Panc1 (cell line): ENCODE measurements around the gene EDDM3A. TPM values are rescaled to one million over a fixed set of nuclear protein-coding genes. Genes with fewer than 3 reads are reported as not detected.
"Not testable (repeated sequence)": the region's sequence is repeated elsewhere in the genome, so short reads cannot be mapped to it uniquely, and the experiment has no call there.

Source experiments
- ATAC-seq: fragments of 200-7000 bp; cut with Tn5 transposase; 2 replicates; pipeline ENCODE4 v1.9.1; 2020; ENCODE audit warnings: mild to moderate bottlenecking, moderate library complexity
- BruUV-seq: library from RNA; stranded (reverse); fragments of 400-500 nt; replicated peaks from 2 replicates; lab custom pipeline; 2021; lab: Mats Ljungman, UMichigan
- CTCF ChIA-PET: fragments of 300-600 bp; sonication (Branson Sonifier 250); formaldehyde crosslinking; loops from one replicate; lab custom pipeline; 2022; ENCODE audit warnings: antibody characterized with exemption; lab: Charles Lee
- POLR2A ChIA-PET: fragments of 300-600 bp; sonication (Branson Sonifier 250); formaldehyde crosslinking; loops from one replicate; lab custom pipeline; 2022; ENCODE audit warnings: antibody characterized with exemption; lab: Charles Lee
- DNase-seq: peaks from one replicate; pipeline ENCODE4 v3.0.0-alpha.2; 2010; ENCODE audit warnings: low read depth, low spot score
- H3K27ac ChIP-seq: 2 replicates; pipeline ENCODE4 v1.5.1; 2011; ENCODE audit warnings: mild to moderate bottlenecking, low read length, inconsistent platforms
- H3K27me3 ChIP-seq: fragments of 200-500 bp; sonication (Bioruptor generic); 2 replicates; pipeline ENCODE4 v1.6.0; 2014; ENCODE audit warnings: low read length, inconsistent platforms; ENCODE audit not compliant: control insufficient read depth, insufficient read depth
- H3K36me3 ChIP-seq: fragments of 200-500 bp; sonication (Bioruptor generic); 2 replicates; pipeline ENCODE4 v1.5.1; 2014; ENCODE audit warnings: inconsistent platforms, mild to moderate bottlenecking, low read length, moderate library complexity; ENCODE audit not compliant: control insufficient read depth, insufficient read depth
- H3K4me1 ChIP-seq: 2 replicates; pipeline ENCODE4 v1.5.1; 2011; ENCODE audit warnings: inconsistent platforms, mild to moderate bottlenecking, low read length, moderate library complexity; ENCODE audit not compliant: control insufficient read depth, insufficient read depth
- H3K4me3 ChIP-seq, 2 experiments: 2 replicates each; pipeline ENCODE4 v1.5.1; 2011 to 2012; ENCODE audit warnings: low read depth in 2 of 2, low read length in 2 of 2, mild to moderate bottlenecking in 2 of 2, inconsistent platforms in 1 of 2, moderate library complexity in 1 of 2
- H3K9me3 ChIP-seq: fragments of 200-500 bp; sonication (Bioruptor generic); 2 replicates; pipeline ENCODE4 v1.5.1; 2014; ENCODE audit warnings: low read depth, mild to moderate bottlenecking, inconsistent platforms, low read length, moderate library complexity; ENCODE audit not compliant: control insufficient read depth, insufficient read depth
- CTCF ChIP-seq: fragments of 450-650 bp; IDR thresholded peaks from 2 replicates; pipeline ENCODE4 v1.5.1; 2017; ENCODE audit warnings: mild to moderate bottlenecking
- POLR2AphosphoS5 ChIP-seq: IDR thresholded peaks from 2 replicates; pipeline ENCODE4 v1.6.1; 2012; ENCODE audit warnings: mild to moderate bottlenecking, low read depth, low read length, moderate library complexity
- REST ChIP-seq, 2 experiments: IDR thresholded peaks; 2 replicates each; pipeline ENCODE4 v1.6.1; 2011 to 2012; ENCODE audit warnings: low read depth in 2 of 2, control low read depth in 1 of 2, low read length in 1 of 2, mild to moderate bottlenecking in 1 of 2, moderate library complexity in 1 of 2; ENCODE audit not compliant: insufficient read depth in 1 of 2
- SIN3A ChIP-seq: IDR thresholded peaks from 2 replicates; pipeline ENCODE4 v1.6.1; 2012; ENCODE audit warnings: low read depth, mild to moderate bottlenecking, low read length, moderate library complexity, borderline replicate concordance; ENCODE audit not compliant: insufficient read depth
- TCF7L2 ChIP-seq: IDR thresholded peaks from 2 replicates; pipeline ENCODE4 v1.6.1; 2011; ENCODE audit warnings: mild to moderate bottlenecking, low read depth, low read length, inconsistent platforms
- in situ Hi-C: cut with HindIII; loops from 2 replicates; pipeline ENCODE4 v1.10.0; 2016; ENCODE audit warnings: low sequenced_read_pairs, low pct_unique_long_range_greater_than_20kb
- intact Hi-C: fragments of 100-400 bp; cut with micrococcal nuclease; formaldehyde crosslinking; loops from one replicate; pipeline ENCODE4 v1.10.0; 2022; ENCODE audit not compliant: unreplicated experiment
- total RNA-seq: library from RNA; stranded (reverse); gene quantifications from one replicate; pipeline ENCODE4 v1.2.1, GENCODE V29; 2021; ENCODE audit not compliant: unreplicated experiment

EDDM3A gene
- total RNA-seq, 1 experiment from 2014 or later = not detected

DNA sequence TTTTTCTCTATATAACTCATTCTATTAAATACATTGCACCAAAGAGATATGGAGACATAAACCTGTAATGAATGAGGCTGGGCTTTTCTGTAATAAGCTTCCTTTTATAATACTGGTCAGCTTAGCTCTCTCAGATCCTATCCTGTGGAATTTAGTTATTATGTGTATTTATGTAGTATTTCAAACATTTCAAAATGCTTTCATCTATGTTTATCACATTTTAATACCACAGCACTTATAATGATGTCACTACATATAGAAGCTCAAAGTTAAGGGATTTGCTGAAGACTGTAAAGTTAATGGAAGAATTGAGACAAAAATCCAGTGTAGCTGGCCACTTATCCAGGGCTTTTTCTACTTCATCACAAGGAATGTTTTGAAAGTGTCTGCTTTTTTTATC, 45.8 kb upstream of the EDDM3A start:
- Histone ChIP-seq H3K36me3 (no peaks in the 10 kb centered on the region), H3K9me3 (no peaks in the 10 kb centered on the region), H3K4me3 (no peak overlapping the region), H3K27me3 (no peaks in the 10 kb centered on the region), H3K4me1 (no peaks in the 10 kb centered on the region; the same call in 1 of the 2 replicates), H3K27ac (no peak overlapping the region)
- ATAC-seq (no peak), DNase-seq (no peak)
- POLR2A ChIA-PET = interaction anchor here (0.5 kb wide), 1 partner anchor 357 kb away, joined by 6 read pairs; no protein-coding TSS in a partner anchor
- TF ChIP-seq TCF7L2 (no peak), SIN3A (no peak), POLR2AphosphoS5 (no peak), CTCF (no peak), REST (IDR thresholded peaks at IDR 0.05; ENCODE audit: insufficient read depth in 1 of 2, low read depth in 2 of 2, low read length in 1 of 2) (no peak)
- in situ Hi-C loops = no loop called here
- CTCF ChIA-PET = interaction anchor here (1.4 kb wide), 1 partner anchor 155 kb away, joined by 3 read pairs; no protein-coding TSS in a partner anchor
- intact Hi-C loops = loop anchor here (5.0 kb wide), 1 partner anchor 272 kb away; no protein-coding TSS in a partner anchor
- no TSS peak for BruUV-seq

DNA sequence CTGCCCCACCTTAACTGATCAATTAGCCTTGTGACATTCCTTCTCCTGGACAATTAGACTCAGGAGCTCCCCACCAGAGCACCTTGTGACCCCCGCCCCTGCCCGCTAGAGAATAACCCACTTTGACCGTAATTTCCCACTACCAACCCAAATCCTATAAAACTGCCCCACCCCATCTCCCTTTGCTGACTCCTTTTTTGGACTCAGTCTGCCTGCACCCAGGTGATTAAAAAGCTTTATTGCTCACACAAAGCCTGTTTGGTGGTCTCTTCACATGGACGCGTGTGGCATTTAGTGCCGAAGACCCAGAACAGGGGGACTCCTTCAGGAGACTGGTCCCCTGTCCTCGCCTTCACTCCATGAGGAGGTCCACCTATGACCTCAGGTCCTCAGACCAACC, 44.7 kb upstream of the EDDM3A start:
- H3K36me3 ChIP-seq, H3K9me3 ChIP-seq, H3K4me1 ChIP-seq, BruUV-seq, ATAC-seq, H3K27me3 ChIP-seq, DNase-seq, H3K4me3 ChIP-seq, POLR2A ChIA-PET, intact Hi-C loops, H3K27ac ChIP-seq, in situ Hi-C loops: not testable (repeated sequence)
- CTCF ChIA-PET = interaction anchor here (0.7 kb wide), 1 partner anchor 169 kb away, joined by 3 read pairs; no protein-coding TSS in a partner anchor

DNA sequence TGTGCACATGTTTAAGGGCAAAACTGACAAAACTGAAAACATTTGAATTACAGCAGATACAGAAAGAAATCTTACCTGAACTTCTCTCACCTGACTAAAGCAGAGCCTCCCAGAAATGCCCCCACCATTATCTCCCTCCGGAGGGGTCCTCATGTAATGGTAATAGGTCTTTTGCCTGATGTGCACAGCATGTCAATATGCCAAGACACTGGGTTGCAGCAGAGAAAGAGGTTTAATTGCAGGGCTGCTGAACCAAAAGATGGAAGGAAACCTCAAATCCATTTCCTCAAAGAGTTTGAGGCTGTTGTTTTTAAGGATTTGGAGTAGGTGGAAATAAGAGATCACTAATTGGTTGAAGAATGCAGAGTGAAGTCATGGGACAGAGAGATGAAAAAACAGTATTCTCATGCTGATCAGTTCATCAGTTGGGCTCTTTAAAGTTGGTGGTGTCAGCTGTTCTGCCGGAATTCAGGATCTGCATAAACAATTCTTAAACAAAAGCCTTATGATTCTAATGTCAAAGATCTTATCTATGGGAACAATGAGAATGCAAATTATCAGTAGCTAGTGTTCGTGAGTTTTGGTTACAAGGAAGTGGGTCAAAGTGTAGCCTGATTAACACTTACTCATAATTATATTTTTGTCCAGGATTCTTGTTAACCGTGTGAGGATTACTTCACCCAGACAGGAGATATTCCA, 38.9 kb upstream of the EDDM3A start:
- ATAC-seq (no peak), DNase-seq (no peak)
- no peak overlapping the region for H3K4me3 ChIP-seq
- TF ChIP-seq CTCF = no peak
- no peak for TF ChIP-seq SIN3A
- no peak for TF ChIP-seq POLR2AphosphoS5
- no peak for TF ChIP-seq TCF7L2
- TF ChIP-seq REST (IDR thresholded peaks at IDR 0.05; ENCODE audit: insufficient read depth in 1 of 2, low read depth in 2 of 2, low read length in 1 of 2) = no peak
- ChIA-PET POLR2A (no interaction called here), CTCF (no interaction called here)
- no peaks in the 10 kb centered on the region for H3K36me3 ChIP-seq
- in situ Hi-C loops (no loop called here), intact Hi-C loops (no loop called here)
- H3K4me1 ChIP-seq = no peaks in the 10 kb centered on the region
- H3K27me3 ChIP-seq = peaks cover 4% of the 10 kb centered on the region
- no peaks in the 10 kb centered on the region for H3K9me3 ChIP-seq
- BruUV-seq = no TSS peak
- no peak overlapping the region for H3K27ac ChIP-seq
